Measurements from ENCODE around the gene CCDC187. TPM values are rescaled to one million over a fixed set of nuclear protein-coding genes. Genes with fewer than 3 reads are reported as not detected.

The CCDC187 gene
- total and polyA plus RNA-seq, 2 of the 8 experiments (the other 6 are each of a cell fraction or from before 2014, with no cell fraction given), result 0.02 TPM; not detected in 1

DNA sequence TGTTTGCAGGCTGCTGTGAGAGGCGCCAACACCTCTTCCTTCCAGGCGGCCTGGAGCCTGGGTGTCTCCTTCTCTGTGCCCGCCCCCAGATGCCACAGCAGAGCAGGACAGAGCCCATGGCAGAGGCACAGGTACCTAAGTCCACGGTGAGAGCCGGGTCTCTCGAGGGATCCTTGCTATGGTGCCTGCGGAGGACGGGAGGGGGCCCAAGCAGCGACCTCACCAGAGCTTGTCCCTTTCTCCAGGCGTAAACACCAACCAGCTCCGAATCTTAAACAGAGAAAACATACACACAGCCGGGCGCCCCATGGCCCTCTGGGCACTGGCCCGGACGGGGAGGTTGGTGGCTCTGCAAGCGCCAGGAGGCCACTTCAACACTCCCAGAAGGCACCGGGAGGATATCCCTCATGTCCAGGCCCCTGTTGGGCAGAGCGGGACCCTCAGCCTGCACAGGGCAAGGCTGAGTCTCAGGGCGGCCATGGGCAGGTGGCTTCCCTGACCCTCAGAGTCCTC lies 11.8 kb downstream of the CCDC187 start (continued):
- TF ChIP-seq TCF12 (IDR thresholded peaks at IDR 0.05; ENCODE audit: low read depth, low read length) (no peak), SP2 (IDR thresholded peaks at IDR 0.05; ENCODE audit: low read length) (no peak), SRF (IDR thresholded peaks at IDR 0.05; ENCODE audit: low read depth, low read length) (no peak), PHF8 (conservative IDR thresholded peaks at IDR 0.05; ENCODE audit: low read depth, low read length) (no peak), SP1 (IDR thresholded peaks at IDR 0.05; ENCODE audit: low read depth, low read length) (no peak)
